ENCODE data around the gene BSDC1. TPM values are rescaled to one million over a fixed set of nuclear protein-coding genes. Genes with fewer than 3 reads are reported as not detected.

The BSDC1 gene
- polyA plus RNA-seq, 1 donor from 2014 or later = 158 TPM

- no peak overlapping the region for H3K9ac ChIP-seq (ENCODE audit: low read length)
- H3K36me3 ChIP-seq (ENCODE audit: insufficient read depth, low read length) = no peaks in the 10 kb centered on the region
- H3K4me2 ChIP-seq (ENCODE audit: low read length) = no peak overlapping the region
- no peaks in the 10 kb centered on the region for H3K9me3 ChIP-seq (ENCODE audit: low read length)
- H3F3A ChIP-seq (ENCODE audit: insufficient read depth, low read length, poor library complexity, severe bottlenecking) = no peaks in the 10 kb centered on the region
- no peak for TF ChIP-seq RAD21 (conservative IDR thresholded peaks at IDR 0.05)
- no peak for TF ChIP-seq TAF1 (IDR thresholded peaks at IDR 0.05; ENCODE audit: low read depth)
- TF ChIP-seq CTCF (IDR thresholded peaks at IDR 0.05; ENCODE audit: poor library complexity, severe bottlenecking) = no peak
- TF ChIP-seq MXI1 (conservative IDR thresholded peaks at IDR 0.05; ENCODE audit: poor library complexity, severe bottlenecking) = no peak
- TF ChIP-seq SMC3 (conservative IDR thresholded peaks at IDR 0.05; ENCODE audit: poor library complexity) = no peak
- TF ChIP-seq POLR2AphosphoS5 (IDR thresholded peaks at IDR 0.05) = no peak
- no peak for TF ChIP-seq EZH2 (IDR thresholded peaks at IDR 0.05; ENCODE audit: borderline replicate concordance, insufficient read depth, low read length, poor library complexity, severe bottlenecking)
- TF ChIP-seq EP300 (conservative IDR thresholded peaks at IDR 0.05; ENCODE audit: poor library complexity, severe bottlenecking) = no peak
- H4K20me1 ChIP-seq (ENCODE audit: insufficient read depth) = no peaks in the 10 kb centered on the region
- no peak overlapping the region for H3K27ac ChIP-seq (ENCODE audit: low read length)
- no peaks in the 10 kb centered on the region for H3K27me3 ChIP-seq (ENCODE audit: insufficient read depth, low read depth, low read length)
- H2AFZ ChIP-seq (ENCODE audit: low read depth, low read length) = no peak overlapping the region
- H3K9me2 ChIP-seq (ENCODE audit: insufficient read depth, low read length) = no peaks in the 10 kb centered on the region
- H3K79me2 ChIP-seq (replicated peaks; ENCODE audit: insufficient read depth, low read length) = no peaks in the 10 kb centered on the region
- no peak overlapping the region for H3K4me3 ChIP-seq (ENCODE audit: low read length)
Measured at GRCh38 chr1:32438136-32438535, 43.9 kb upstream of the BSDC1 start.

- Histone ChIP-seq H3K79me2 (replicated peaks; ENCODE audit: insufficient read depth, low read length) (no peaks in the 10 kb centered on the region), H2AFZ (ENCODE audit: low read depth, low read length) (no peak overlapping the region), H3K27me3 (ENCODE audit: insufficient read depth, low read depth, low read length) (no peaks in the 10 kb centered on the region), H3K9ac (ENCODE audit: low read length) (no peak overlapping the region), H3K9me2 (ENCODE audit: insufficient read depth, low read length) (no peaks in the 10 kb centered on the region), H3K4me3 (ENCODE audit: low read length) (no peak overlapping the region), H3K9me3 (ENCODE audit: low read length) (no peaks in the 10 kb centered on the region), H3K4me2 (ENCODE audit: low read length) (no peak overlapping the region), H3F3A (ENCODE audit: insufficient read depth, low read length, poor library complexity, severe bottlenecking) (no peaks in the 10 kb centered on the region), H3K36me3 (ENCODE audit: insufficient read depth, low read length) (no peaks in the 10 kb centered on the region), H3K27ac (ENCODE audit: low read length) (no peak overlapping the region), H4K20me1 (ENCODE audit: insufficient read depth) (no peaks in the 10 kb centered on the region)
- TF ChIP-seq SMC3 (conservative IDR thresholded peaks at IDR 0.05; ENCODE audit: poor library complexity) = no peak
- no peak for TF ChIP-seq TAF1 (IDR thresholded peaks at IDR 0.05; ENCODE audit: low read depth)
- no peak for TF ChIP-seq RAD21 (conservative IDR thresholded peaks at IDR 0.05)
- TF ChIP-seq EZH2 (IDR thresholded peaks at IDR 0.05; ENCODE audit: borderline replicate concordance, insufficient read depth, low read length, poor library complexity, severe bottlenecking) = no peak
- TF ChIP-seq POLR2AphosphoS5 (IDR thresholded peaks at IDR 0.05) = no peak
Measured at GRCh38 chr1:32431736-32432400, 37.6 kb upstream of the BSDC1 start.

GRCh38 chr1:32427264-32427963 is 33.2 kb upstream of the BSDC1 start:
- H2AFZ ChIP-seq (ENCODE audit: low read depth, low read length) = no peak overlapping the region
- no peak overlapping the region for H3K9ac ChIP-seq (ENCODE audit: low read length)
- no peak overlapping the region for H3K4me3 ChIP-seq (ENCODE audit: low read length)
- H3K27ac ChIP-seq (ENCODE audit: low read length) = no peak overlapping the region
- H3K9me3 ChIP-seq (ENCODE audit: low read length) = no peaks in the 10 kb centered on the region
- H3K36me3 ChIP-seq (ENCODE audit: insufficient read depth, low read length) = no peaks in the 10 kb centered on the region
- no peak for TF ChIP-seq EZH2 (IDR thresholded peaks at IDR 0.05; ENCODE audit: borderline replicate concordance, insufficient read depth, low read length, poor library complexity, severe bottlenecking)
- TF ChIP-seq REST (IDR thresholded peaks at IDR 0.05; ENCODE audit: borderline replicate concordance) = no peak
- TF ChIP-seq SMC3 (conservative IDR thresholded peaks at IDR 0.05; ENCODE audit: poor library complexity) = no peak
- TF ChIP-seq MXI1 (conservative IDR thresholded peaks at IDR 0.05; ENCODE audit: poor library complexity, severe bottlenecking) = no peak
- no peak overlapping the region for H3K4me2 ChIP-seq (ENCODE audit: low read length)
- no peaks in the 10 kb centered on the region for H3K79me2 ChIP-seq (replicated peaks; ENCODE audit: insufficient read depth, low read length)
- no peaks in the 10 kb centered on the region for H4K20me1 ChIP-seq (ENCODE audit: insufficient read depth)
- no peaks in the 10 kb centered on the region for H3K9me2 ChIP-seq (ENCODE audit: insufficient read depth, low read length)
- no peaks in the 10 kb centered on the region for H3K27me3 ChIP-seq (ENCODE audit: insufficient read depth, low read depth, low read length)
- no peaks in the 10 kb centered on the region for H3F3A ChIP-seq (ENCODE audit: insufficient read depth, low read length, poor library complexity, severe bottlenecking)
